Muscle of arm (tissue), 12 donors: ENCODE measurements around the gene ITPA. TPM values are rescaled to one million over a fixed set of nuclear protein-coding genes. Genes with fewer than 3 reads are reported as not detected.

Source experiments
- DNase-seq: peaks from one replicate; pipeline ENCODE4 v3.0.0-alpha.2; 2013
- polyA plus RNA-seq, 12 donors: library from polyadenylated mRNA; unstranded; fragments of 120-200 nt; gene quantifications; one replicate each; pipeline ENCODE4 v1.2.1, GENCODE V29; 2013; ENCODE audit not compliant: insufficient read length in 12 of 12

ITPA gene
- polyA plus RNA-seq, 12 donors, result 29.2 to 45.7 (median 37.5) TPM; not detected in 1

DNA sequence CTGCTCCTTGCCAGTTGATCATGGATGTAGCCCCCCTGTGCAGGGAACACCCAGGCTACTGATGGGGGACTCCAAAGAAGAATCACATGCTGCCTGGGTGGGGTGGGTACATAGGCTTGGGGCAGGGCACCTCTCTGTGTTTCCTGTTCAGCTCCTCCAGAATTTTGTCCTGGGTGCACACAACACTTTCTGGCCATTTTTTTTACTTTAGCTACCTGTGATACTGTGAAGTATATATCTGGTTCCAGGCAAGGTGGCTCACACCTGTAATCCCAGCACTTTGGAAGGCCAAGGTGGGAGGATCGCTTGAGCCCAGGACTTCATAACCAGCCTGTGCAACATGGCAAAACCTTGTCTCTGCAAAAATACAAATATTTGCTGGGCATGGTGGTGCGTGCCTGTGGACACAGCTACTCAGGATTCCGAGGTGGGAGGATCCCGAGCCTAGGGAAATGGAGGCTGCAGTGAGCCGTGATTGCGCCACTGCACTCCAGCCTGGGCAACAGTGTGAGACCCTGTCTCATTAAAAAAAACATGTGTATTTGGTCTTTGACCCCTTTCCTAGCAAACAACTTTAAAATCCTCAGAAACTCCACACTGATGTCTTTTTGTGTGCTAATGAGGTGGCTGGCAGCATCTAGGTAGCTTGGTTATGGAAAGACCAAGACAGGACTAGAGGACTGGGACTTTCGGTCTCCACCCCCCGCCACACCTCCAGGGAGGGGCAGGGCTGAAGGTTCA lies 15.6 kb downstream of the ITPA start:
- DNase-seq, result no peak

GRCh38 chr20:3226093-3226492 lies 16.8 kb downstream of the ITPA start:
- no peak for DNase-seq

- no peak for DNase-seq
These were observed 17.6 kb downstream of the ITPA start for GRCh38 chr20:3226864-3227263.

DNA sequence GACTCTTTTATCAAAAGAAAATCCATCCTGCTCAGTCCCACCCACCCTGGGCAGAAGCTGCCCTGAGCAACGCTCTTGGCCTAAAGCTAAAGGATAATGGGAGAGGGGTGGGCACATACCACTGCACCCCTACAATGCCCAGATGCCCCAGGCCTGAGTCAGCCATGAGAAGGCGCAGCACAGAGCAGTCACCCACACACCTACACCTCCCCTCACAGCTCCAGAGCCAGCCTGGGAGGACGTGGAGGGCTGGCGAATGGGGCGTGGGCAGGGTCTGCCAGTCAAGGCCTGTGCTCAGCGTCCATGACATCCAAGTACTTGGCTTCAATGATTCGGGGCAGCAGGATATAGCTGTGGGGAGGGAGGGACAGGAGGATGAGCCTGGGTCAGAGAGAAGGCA lies 18.2 kb downstream of the ITPA start:
- DNase-seq, result no peak

DNA sequence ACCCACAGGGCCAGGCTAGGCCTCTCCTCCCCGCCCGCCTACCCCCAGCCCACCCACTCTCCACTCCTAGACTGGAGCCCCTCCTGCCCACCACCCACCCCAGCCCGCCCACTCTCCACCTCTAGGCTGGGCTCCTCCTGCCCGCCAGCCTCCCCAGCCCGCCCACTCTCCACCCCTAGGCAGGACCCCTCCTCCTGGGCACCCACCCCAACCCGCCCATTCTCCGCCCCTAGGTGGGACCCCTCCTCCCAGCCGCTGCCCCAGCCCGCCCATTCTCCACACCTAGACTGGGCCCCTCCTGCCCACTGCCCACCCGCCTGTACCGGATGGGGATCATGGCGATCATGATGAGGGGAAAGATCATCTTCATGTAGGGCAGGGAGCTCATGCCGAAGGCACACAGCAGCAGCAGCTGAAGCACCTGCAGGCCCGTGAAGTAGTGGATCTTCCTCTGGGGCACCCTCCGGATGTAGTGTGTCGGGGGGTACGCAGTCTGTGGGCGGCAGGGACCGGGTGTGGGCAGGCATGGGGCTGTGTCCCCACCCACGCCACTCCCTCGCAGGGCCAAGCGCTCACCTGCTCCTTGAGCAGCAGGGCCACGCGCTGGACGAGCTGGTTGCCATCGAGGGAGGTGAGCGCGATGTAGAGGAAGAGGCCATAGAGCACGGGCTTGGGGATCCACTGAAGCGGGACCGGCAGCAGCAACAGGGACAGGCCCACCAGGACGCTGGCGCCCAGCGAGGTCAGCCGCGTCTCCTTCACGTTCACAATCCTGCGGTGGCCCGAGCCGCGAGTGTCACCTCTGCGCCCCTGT lies 18.8 kb downstream of the ITPA start:
- DNase-seq, result no peak

DNA sequence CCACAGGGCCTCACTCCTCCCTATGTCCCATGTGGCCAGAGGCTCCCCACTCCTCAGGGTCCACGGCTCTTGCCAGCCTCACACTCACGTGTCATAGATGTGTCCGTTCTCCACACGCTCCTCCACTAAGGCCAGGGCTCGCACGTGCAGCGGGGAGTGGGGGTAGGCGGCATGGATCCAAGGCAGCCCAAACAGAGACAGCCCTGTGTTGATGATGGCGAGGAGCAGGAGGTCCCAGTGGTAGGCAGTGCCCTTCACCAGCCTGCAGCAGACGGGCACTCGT lies 19.4 kb downstream of the ITPA start:
- DNase-seq, result no peak

- DNase-seq, result no peak
These were observed 19.9 kb downstream of the ITPA start for GRCh38 chr20:3229158-3229557.

GRCh38 chr20:3229798-3230197 lies 20.5 kb downstream of the ITPA start:
- no peak for DNase-seq

DNA sequence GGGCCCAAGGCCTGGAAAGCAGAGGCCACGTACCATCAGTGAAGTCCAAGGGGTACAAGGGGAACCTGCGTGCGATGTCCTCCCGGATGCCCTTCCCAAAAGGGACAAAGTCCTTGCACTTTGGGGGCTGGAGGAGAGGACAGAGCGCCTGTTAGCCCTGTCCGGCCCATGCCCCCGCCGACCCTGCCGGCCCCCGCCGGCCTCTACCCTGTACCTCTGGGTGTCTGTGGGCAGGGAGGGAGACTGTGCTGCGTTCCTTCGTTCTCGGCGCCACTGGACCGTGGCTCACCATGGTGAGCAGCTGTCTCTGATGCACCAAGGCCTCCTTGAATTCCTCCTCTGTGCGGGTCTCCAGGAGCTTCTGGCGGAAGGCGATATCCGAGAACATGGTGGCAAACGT lies 21.8 kb downstream of the ITPA start:
- DNase-seq, result no peak

GRCh38 chr20:3231889-3232588 lies 22.7 kb downstream of the ITPA start:
- DNase-seq, result no peak

DNA sequence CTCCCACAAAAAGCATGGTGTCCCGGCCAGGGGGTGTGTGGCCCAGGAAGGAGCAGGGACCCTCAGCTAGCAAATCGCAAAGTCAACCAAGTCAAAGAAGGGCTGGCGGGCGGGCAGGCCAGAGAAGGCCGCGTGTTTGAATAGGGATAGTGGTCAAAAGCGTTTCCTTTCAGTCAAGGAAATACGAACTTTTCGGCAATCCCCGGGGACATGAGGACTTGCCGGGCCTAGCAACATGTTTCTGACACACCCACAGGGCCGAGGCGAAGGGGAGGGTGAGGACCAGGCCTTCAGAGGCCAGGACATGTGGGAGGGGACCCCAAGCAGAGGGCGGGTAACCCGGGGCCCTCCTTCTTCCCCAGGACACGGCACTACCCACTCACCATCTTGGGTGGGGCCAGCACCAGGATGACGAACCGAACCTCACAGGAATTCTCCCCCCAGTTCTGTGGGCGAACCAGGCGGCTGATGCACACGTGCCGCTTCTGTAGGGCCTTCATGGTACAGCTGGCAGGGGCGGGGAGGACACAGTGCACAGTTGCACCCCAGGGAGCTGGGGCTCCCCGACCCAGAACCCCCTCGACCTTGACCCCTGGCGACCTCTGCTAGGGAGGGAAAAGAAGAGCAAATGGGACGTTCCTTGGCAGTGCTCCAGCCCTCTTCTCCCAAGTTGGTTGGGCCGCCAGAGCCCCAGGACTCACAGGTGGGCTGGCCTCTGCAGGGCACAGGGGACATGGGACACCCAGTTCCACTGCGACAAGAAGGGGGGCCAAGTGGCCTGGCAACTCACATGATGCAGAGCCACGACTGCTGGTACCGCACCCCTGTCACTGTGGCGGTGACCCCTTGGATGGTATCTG lies 24.1 kb downstream of the ITPA start:
- no peak for DNase-seq

GRCh38 chr20:3233991-3234498 lies 24.7 kb downstream of the ITPA start:
- DNase-seq, result no peak

- DNase-seq, result no peak
These were observed 26.5 kb downstream of the ITPA start for GRCh38 chr20:3235666-3236324.

DNA sequence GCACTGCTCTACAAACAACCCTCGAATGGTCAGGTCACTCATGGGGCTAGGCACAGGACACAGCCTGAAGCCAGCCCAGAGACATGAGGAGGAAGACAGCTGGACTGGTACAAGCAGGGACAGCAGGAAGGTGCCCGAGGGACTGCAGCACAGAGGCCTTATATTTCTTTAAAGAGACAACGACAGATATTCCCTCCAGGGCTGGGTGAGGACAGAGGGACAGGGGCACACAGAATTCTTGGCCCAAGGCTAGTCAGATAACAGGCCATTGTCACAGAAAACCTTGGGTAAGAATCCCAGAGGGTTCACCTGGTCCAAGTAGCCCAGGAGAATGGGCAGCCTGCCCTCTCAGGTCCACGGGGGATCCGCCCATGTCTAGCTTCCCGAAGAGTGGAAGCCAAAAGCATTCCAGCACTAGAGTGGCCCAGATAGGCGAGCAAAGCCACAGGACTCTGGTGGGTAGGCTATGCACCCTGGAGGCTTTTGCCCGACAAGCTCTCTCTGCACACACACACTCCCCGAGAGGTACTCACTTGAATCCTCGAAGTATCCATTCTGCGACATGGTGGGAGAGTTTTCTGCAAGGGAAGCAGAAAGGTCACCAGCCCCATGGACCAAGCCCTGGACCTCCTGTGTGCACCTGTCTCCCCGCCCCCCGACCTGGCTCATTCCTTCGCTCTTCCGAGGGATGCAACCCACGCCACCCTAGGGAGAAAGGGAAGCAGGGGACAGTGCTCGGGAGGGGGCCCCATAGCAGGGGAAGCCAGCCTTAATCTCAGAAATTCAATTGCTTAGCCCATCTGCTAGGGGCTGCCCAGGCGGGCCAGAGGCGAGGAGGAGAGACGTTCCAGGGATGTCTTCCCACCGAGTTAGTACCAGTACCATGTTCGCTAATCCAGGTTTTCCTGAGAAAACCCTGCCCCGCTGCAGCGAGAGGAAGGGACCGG lies 28.0 kb downstream of the ITPA start:
- DNase-seq, result no peak

DNA sequence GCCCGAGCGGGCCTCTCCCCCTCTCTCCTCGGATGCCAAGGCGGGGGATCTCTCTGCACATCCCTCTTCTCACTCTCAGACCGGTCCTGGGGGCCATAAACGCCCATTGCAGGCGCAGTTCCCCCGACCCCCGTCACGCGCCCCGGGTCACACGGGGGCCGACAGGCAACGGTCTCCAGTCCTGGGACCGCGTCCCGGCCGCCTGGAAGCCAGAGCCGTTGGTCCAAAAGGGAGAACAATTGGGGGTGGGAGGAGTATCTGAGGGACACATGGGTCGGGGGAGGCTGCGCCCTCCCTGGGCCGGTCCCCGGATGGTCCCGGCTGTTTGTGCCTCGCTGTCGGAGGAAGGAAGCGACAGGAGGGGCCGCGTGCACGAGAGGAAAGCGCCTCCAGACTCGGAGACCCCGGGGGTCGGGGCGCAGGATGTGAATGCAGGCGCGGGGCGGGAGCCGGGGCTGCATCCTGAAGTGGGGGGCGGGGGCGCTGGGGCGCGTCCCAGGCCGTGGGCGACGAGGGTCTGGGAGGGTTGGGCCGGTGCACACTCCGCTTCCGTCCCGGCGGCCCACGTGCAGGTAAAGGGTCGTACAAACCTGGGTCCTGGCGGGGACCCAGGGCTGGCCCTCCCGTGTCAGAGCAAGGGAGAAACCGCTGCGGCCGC lies 28.8 kb downstream of the ITPA start:
- DNase-seq, result no peak

DNA sequence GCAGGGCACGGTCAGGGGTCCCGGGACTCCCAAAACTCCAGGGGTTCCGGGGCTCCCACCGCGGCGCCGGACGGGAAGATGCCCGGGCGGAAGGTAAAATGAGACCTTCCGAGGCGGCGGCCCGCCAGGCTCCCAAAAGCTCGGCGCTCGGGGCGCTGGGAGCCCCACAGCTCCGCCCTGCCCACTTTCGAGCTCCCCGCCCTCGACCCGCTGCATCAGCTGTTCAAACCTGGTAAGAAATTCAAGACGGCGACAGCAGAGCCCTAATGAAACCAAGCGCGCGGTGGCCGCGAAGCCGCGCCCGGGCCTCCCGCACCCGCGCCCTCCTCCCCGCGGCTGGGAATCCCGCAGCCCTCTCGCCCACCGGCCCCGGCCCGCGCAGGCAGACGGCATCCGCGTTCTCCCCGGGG lies 29.3 kb downstream of the ITPA start:
- DNase-seq, result no peak

DNA sequence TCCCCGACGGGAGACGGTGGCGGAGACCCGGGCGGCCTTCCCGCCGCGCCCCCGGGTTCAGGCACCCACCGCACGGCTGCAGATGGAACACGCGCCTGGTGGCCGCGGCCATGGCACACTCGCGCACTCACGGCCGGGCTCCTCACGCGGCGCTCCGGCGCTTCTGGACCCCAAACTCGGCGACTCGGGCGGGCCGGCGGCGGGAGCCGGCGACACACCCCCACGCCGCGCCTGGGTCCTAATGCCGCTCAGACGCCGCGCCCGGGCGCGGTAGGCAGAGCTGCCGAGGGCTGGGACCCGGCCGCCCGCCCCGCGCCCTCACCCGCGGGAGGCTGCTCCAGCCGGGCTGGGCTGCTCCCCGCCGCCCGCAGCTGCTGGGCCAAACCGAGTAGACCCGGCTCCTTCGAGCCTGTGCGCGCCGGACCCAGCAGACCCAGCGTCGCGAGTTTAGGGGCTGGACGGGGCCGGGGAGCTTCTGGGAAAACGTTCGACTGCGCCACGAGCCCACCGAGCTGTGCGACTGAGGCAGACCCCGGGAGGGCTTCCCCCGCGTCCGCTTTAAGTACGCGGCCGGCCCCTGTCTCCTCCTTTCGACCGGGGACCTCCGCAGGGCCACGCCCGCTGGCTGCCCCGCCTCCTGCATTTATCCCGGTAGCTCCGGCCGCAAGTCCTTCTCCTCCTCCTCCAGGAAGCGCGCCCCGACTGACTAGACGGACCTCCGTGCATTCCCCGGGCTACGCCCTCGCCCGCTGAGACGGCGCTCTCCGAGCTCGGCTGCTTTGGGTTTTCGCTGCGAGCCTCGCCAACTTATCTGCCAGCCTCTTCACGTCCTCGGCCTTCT lies 29.9 kb downstream of the ITPA start, which contains the start of gene SLC4A11:
Gene SLC4A11, minus strand, starts transcription at position 165 of the 841 bp plus-strand sequence. Its CDS starts 53 bp downstream, at position 112.
- no peak for DNase-seq
